GM18867 (cell line): Measurements from ENCODE around the gene ATXN10.

Source experiments
- ATAC-seq: cut with Tn5 transposase; IDR thresholded peaks from one replicate; pipeline ENCODE4 v1.9.1; 2021; ENCODE audit warnings: mild to moderate bottlenecking, moderate library complexity; ENCODE audit not compliant: unreplicated experiment

ATXN10 gene

DNA sequence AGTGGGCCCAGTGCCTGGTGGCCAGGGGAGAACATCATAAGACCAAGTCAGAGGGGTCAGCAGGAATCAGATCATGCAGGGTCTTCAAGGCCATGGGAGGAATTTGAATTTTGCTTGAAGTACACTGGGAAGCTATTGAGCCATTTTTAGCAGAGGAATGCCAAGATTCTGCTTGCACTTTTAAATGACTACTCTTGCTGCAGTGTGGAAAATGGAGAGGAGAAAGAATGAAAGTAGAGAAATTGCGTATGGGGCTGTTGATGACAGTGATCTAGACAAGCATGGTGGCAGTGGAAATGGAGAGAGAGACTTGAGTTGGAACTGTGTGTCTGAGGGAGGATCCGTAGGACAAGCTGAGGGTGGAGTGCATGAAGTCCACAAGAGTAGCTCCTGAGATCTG, 177.3 kb downstream of the ATXN10 start:
- no peak for ATAC-seq

DNA sequence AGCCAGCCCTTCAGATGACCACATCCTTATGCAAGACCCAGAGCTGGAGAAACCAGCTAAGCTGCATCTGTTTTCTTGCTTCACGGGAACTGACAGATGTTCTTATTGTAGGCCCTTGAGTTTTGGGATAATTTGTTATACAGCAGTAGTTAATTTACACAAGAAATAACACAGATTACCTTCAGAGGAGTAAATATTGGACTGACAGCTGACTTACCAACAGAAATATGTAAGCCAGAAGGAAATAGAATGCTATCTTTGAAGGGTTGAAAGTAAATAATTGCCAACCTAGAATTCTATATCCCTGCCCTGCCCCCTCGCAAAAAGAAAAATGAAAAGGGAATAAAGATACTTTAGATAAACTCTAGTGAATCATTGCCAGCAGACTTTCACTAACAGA, 181.2 kb downstream of the ATXN10 start:
- ATAC-seq = no peak

DNA sequence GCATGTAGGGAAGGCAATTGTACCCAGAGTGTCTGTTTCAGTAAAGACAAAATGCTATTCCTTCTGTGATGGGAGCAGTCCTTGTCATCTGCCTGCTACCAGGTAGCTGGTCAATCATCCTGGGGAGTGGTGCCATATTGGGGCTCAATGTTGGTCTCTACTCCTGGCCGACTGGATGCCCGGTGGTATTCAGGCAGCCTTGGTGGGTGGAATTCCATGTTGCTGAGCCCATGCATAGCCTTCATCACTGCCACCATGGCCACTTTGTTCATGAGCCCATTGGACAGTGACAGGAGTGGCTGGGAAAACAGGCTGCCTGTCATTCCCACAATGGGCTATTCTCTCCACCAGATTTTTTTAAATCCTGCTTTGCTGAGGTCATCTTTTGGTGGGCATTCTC, 184.3 kb downstream of the ATXN10 start:
- ATAC-seq = no peak

DNA sequence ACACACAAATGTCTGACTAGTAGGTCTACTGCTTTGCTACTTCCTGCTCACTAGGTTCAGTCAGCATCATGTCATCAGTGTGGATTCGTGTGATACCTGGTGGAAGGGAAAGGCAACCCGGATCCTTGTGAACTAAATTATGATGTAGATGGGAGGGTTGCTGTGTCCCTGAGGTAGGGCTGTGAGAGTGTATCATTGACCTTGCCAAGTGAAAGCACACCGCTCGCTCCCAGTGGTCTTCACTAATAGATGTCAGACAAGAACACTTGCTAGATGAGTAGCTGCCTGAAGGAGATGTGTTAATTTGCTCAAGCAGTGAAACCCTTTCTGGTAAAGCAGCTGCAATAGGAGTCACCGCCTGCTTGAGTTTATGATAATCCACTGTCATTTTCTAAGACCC, 185.9 kb downstream of the ATXN10 start:
- no peak for ATAC-seq

DNA sequence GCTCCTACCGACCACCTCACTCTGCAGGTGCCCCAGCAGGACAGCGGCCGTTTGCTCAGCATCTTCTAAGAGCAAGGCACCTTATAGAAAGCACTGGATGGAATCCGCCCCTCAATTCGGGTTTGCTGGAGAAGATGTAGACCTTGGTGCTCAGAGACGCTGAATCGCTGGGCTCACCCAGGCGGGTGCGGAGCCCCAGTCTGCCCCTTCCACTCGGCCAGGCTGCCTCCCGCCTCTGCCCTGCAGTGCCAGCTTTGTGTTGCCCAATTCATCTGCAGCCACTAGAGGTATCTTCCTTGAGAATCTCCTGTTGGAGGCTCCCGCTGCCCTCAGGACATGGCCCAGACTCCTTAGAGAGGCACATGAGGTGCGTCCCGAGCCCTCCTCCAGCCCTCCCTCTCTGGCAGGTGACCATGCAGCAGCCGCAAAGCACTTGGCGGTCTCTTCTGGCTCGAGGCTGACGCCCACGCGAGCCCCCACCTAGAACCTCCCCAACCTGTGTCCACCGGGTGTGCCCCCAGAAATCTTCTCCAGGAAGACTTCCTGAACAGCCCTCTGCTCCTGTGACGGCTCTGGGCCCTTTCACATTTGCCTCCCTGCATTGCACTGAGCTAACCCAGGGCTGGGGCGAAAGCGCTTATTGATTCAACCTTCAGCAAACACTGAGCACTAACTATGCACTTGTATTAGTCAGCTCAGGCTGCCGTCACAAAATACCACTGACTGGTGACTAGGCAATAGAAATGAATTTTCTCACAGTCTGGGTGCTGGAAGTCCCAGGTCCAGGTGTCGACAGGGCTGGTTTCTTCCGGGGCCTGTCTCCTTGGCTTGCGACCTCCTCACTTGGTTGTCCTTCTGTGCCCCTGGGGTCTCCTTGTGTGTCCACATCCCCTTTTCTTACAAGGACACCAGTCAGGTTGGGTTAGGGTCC, 187.9 kb downstream of the ATXN10 start:
- no peak for ATAC-seq

DNA sequence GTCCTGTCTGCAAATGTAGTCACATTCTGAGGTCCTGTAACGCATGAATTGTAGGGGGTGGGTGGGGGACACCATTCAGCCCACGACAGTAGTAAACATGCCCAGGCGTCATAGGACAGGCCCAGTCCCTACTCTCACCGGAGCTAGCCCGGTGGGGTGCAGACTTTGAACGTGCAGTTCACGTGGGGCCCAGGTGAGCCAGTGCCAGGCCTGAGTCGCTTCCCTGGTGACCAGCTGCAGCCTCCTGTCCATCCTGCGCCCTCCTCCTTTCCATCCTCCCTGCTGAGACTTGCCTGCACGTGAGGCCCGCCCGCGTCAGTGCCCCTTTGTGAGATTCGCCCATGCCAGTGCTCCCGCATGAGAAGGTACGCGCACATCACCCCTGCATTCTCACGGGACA, 188.6 kb downstream of the ATXN10 start:
- ATAC-seq = no peak

DNA sequence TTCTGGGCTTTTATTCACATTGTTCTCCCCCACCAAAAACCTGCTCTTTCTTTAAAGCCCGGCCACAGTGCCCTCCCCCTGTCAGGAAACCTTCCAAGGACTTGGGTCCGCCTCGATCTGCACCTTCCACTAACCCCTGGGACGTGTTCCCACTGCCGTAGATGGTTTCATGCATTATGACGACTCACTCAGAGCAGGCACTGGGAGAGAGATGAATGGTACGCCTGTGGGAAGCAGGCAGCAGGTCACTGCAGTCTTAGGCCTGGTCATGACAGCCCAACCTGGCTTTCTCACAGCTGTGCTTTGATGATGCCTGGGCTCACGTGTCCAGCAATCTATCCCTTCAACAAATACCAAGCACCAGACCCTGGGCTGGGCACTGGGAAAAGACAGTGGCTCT, 189.6 kb downstream of the ATXN10 start:
- ATAC-seq = no peak

DNA sequence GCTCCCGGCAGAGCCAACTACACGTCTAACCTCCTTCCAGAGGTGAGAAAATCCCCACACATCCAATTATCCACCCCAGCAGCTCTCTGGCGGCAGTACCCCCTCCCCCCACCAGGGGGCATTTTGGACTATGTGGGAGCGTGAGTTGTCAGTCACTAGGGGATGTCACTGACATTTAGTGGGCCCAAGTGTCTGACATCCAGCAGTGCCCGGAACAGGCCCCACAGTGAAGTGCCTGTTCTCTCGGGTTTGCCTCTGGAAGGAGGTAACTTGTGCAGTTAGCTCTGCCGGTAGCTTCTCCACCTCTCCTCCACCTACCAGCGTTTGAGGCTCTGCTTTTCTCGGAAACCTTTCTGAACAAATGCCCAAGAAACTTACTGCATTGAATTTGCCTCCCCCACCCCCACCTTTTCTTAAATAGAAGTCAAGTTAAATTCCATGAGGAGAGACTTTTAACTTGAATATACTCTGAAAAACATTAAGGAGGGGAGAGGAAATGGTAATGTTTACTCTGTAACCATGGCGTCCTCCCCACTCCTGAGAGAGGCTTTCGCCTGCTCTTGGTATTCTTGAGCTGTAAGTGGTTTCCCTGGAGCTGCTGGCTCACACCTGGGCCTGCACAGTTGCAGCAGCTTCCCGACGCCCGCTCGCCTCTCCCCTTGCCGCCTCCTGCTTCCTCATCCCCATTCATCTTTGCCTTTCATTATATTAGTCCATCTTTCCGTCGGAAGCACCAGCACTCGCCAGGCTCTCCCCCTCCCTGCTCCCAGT, 192.5 kb downstream of the ATXN10 start:
- no peak for ATAC-seq

DNA sequence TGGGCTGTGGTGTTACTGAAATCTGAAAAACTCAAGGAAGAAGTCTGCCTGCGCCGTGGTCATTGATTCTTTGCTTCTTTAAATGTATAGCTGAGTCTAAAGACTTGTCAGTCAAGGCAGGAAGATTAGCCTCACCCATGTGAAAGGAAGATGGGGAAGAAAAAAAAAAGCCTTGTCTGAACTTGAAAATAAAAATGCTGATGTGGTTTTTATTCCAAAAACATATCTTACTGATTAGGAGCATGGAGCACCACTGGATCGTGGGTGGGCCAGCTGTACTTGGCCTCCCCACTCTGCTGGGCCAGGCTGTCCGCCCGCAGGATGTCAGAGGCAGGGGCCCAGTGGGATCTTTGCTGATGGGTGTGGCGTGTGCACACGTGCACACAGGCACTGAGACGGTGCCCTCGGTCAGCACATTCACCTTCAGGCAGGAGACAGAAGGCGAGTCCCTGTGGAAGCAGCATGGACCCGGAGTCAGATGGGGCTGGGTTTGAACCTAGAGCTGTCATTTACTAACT, 193.4 kb downstream of the ATXN10 start:
- ATAC-seq = no peak

DNA sequence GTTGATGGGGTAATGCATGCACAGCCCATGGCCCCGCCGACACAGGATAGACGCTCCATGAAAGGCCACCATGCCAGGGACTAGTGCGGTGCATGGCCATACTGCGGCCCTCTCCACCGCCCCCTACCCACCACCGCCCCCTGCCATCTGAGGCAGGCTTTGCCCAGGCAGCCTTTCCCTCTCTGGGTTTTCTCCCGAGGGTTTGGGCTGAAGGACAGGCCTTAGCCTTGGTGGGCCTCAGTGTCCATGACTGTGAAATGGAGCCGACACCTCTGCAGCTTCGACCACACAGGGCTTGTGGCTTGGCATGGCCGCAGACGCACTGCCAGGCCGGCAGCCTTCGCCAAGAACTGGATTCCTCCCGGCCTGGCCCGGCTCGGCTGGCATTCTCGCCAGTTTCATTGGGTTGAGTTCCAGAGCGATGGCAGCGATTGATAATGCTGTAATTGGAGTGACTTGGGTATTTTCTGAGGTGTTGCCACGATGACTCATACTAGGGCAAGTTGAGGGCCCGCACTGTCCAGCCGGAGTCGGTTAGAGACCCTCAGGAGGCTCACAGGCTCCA, 194.0 kb downstream of the ATXN10 start:
- no peak for ATAC-seq

DNA sequence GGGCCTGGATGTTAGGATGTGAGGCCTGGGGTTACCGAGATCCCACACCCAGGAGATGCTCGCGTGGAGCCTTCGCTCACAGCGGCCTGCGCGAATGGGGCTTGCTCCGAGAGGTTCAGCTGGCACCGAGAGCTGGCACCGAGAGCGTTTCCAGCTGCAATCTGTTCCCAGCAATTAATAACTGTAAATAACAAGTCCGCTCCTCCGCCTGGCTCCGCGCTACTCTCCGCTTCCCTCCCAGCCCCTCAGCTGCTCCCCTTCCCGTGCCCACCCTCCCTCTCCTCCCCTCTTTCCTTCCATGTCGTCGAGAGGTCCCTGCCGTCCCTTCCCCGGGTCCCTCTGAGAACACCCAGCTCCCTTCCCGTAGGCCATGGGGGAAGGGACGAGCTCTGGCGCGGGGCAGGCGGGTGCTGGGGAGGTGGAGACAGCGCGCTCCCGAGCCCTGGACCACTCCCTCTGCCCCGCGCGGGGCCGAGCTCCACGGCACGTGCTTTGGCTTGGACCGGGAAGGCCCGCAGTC, 194.6 kb downstream of the ATXN10 start:
- ATAC-seq = no peak

DNA sequence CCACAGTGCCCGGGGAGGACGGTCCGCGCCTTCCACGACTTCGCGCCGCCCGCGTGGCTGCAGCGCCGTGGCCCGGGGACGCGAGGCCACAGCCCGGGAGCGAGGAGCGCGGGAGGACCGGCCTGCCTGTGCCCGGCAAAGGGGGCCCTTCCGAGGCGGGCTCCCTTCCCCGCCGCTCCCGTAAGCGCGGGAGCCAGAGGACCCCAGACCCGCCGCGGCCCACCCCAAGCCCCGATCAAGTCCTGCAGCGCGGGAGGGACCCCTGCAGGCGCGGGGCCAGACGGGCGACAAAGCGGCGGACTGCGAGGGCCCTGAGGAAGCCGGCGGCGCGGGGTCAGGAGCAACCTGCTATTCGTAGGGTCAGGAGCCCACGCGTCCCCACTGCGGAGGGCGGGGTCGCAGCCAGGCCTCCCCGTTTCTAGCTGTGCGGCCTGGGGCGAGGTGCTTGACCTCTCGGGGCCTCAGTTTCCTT, 195.0 kb downstream of the ATXN10 start:
- no peak for ATAC-seq

DNA sequence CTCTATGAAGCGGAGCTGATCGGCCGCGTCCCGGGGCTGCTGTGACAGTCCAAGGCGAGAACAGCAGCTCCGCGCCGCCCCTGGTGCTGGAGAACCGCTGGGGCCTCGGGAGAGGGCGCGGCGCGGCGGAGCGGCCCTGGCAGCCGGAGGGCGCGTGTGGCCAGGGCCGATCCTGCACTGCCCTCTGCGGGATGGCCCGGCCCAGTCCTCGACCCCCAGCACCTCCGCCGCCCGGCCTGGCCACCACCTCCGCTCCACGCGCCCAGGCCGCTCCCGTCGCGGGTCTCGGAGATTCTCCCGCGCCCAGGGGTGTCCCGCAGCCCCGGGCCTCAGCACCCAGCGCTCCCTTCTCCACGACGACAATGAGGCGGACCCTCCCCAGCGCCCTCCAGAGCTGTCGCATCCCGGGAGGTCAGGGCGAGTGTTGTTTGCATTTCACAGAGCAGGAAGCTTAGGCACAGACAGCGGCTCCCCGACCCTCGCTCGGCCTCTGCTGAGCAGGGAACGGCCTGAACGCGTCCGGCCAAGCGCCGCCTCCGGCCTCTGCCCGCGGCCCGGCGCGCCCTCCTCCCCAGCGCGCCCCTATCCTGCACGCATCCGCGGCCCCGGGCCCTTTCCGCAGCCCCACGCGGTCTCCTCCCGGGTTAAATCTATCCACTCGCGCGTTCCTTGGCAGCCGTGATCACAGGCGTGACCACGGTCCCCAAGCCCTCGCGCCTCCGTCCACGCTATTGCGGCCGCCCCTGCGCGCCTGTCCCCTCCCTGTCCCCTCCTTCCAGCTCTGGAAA, 195.7 kb downstream of the ATXN10 start:
- no peak for ATAC-seq

DNA sequence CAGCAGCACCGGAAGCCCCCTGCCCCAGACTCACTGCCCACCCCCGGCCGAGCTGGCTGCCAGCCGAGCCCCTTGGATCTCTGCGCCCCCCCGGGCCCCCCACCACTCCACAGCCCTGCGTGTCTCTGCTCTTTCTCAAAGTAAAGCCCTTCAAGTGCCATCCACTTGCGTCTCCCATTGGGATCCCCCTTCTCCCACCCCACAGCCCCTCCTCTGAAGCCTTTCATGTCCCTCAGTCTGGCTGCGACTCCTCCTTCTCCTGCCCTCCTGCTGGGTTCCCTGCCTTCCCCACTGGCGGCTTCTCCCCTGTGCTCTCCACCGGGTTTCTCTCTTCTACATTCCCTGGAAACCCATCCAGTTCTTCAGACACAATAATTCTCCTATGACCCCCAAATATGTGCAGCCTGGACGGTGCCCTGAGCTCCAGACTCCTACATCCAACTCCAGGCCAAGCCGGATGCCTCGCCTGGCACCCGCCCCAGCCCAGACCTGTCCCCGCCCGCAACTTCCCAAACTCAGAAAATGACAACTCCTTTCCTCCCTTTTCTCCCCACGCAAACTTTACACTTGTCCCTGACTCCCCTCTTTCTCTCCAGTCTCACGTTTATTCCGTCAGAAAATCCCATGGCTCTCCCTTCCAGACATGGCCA, 196.4 kb downstream of the ATXN10 start:
- ATAC-seq = no peak

DNA sequence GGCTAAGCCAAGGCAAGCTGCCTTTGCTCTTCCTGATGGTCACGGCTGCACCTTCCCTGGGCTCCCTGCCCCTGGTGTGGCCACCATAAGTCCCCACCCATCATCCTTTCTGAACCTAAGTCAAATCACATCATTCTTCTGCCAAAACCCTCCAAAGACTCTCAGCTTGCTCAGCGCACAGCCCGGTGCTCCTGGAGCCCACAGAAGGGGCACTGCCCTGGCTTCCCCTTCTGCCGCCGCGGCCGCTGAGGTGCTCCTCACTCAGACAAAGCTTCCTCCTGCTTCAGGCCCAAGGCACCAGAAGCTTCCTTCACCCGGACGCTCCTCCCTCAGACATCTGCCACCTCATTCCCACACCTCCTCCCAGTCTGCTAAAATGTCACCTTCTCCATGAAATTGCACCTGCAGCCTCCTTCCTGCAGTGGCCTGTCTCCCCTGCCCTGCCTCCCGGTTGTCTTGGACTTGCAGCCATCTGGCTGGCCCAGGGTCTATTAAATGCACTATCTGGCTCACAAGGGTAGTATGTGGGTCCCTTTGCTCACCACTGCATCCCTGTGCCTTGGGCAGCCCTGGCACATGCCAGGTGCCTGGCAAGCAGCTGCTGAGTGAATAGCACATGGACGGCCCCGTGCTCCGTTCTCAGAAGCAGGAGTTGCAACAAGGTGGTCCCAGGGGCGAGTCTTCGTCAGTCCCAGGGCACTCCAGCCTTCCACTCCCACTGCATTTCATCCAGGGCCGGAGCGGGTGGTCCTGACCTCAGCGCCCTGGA, 197.1 kb downstream of the ATXN10 start:
- ATAC-seq = no peak

DNA sequence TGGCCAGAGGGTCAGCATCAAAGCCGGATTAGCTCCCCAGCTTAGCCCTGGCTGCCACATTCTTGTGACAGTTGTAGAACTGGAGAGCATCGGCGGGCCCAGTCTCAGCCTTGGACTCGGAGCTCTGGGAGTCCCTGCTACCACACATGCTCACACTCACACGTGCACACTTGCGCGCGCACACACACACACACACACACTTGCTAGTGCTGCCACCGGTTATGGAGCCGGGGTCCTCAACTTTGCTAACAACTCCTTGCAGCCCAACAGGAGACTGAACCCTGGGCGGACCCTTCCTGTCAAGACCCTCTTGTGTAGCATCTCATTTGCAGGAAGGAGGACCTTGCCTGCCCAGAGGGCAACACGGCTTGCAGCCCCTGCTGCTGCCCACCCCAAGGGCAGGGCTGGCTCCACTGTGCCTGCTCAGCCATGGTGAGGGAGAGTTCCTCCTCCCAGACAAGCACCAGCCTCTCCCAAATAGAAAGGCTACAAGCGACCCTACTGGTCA, 197.8 kb downstream of the ATXN10 start:
- no peak for ATAC-seq

DNA sequence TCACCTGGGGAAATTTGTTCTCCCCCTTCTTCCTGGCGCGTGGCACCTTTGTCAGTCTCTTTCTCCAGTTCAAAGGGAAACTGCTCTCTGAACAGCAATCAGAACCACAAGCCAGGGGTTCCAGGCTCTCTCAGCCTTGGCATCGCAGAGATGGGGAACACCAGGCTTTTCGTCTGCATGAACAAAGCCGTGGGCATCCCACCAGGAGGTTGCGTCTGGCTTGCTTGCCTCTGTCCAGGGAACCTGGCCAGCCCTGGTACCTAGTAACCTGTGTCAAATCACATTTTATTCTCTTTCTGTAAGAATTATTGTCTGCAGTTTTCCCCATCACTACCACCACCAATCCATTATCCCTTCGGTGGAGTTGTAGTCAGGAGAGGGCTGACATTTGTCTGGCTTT, 198.4 kb downstream of the ATXN10 start:
- ATAC-seq = no peak

DNA sequence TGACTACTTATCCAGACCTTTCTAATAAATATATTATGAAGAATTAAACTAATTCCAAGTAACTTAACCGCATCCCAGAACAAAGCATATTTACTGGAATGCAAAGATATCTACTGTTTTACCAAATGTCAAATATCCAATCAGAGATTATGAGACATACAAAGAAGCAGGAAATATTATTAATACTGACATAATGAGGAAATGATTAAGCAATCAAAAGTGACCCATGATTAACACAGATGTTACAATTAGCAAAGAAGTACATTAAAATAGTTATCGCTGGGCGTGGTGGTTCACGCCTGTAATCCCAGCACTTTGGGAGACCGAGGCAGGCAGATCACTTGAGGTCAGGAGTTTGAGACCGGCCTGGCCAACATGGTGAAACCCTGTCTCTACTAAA, 200.1 kb downstream of the ATXN10 start:
- no peak for ATAC-seq

DNA sequence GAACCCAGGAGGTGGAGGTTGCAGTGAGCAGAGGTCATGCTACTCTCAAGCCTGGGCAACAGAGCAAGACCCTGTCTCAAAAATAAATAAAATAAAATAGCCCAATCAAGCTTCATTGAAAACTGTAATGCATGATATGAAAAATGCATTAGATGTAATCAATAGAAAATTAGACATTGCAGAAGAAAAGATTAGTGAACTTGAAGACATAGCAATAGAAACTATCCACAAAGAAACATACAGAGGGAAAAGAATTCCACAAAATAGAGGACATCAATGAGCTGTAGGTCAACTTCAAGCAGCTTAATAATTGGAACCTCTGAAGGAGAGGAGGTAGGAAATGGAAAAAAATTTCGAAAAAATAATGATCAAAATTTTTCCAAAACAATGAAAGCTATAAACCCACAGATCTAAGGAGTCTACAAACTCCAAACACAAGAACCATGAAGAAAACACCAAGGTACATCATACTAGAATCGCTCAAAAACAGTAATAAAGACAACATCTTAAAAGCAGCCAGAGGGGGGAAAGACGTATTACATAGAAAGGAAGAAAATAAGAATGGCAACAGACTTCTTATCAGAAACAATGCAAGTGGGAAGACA, 201.1 kb downstream of the ATXN10 start:
- ATAC-seq = no peak
